HG03135 (cell line): ENCODE data around the gene NAB1.

Source experiments
- ATAC-seq: cut with Tn5 transposase; IDR thresholded peaks from one replicate; pipeline ENCODE4 v1.9.1; 2021; ENCODE audit warnings: mild to moderate bottlenecking, moderate library complexity; ENCODE audit not compliant: unreplicated experiment

NAB1 gene

GRCh38 chr2:190668892-190669291 is 20.0 kb downstream of the NAB1 start:
- ATAC-seq = no peak

- ATAC-seq = peak; percentile 46
Measured at GRCh38 chr2:190670182-190670946, 21.5 kb downstream of the NAB1 start.

GRCh38 chr2:190674966-190675650 is 26.2 kb downstream of the NAB1 start:
- ATAC-seq = peak; percentile 50

- ATAC-seq = no peak
Measured at GRCh38 chr2:190677255-190677654, 28.4 kb downstream of the NAB1 start.

- ATAC-seq = peak; percentile 60
Measured at GRCh38 chr2:190678444-190679162, 29.7 kb downstream of the NAB1 start.

GRCh38 chr2:190679391-190679790 is 30.5 kb downstream of the NAB1 start:
- no peak for ATAC-seq

GRCh38 chr2:190679813-190680591 is 31.1 kb downstream of the NAB1 start:
- peak; percentile 45 for ATAC-seq

- ATAC-seq = no peak
Measured at GRCh38 chr2:190682168-190682567, 33.3 kb downstream of the NAB1 start.

- no peak for ATAC-seq
Measured at GRCh38 chr2:190683802-190684201, 34.9 kb downstream of the NAB1 start.

GRCh38 chr2:190684931-190685330 is 36.0 kb downstream of the NAB1 start:
- ATAC-seq = no peak

GRCh38 chr2:190685333-190685732 is 36.5 kb downstream of the NAB1 start:
- no peak for ATAC-seq

GRCh38 chr2:190693533-190694232 is 44.8 kb downstream of the NAB1 start:
- ATAC-seq = no peak

GRCh38 chr2:190694479-190694878 is 45.6 kb downstream of the NAB1 start:
- no peak for ATAC-seq

- no peak for ATAC-seq
Measured at GRCh38 chr2:190695739-190696138, 46.9 kb downstream of the NAB1 start.

- ATAC-seq = no peak
Measured at GRCh38 chr2:190696792-190697398, 48.0 kb downstream of the NAB1 start.

- no peak for ATAC-seq
Measured at GRCh38 chr2:190697421-190697820, 48.5 kb downstream of the NAB1 start.

GRCh38 chr2:190698895-190699294 is 50.0 kb downstream of the NAB1 start:
- ATAC-seq = no peak

GRCh38 chr2:190701586-190701985 is 52.7 kb downstream of the NAB1 start:
- ATAC-seq = peak; percentile 72

GRCh38 chr2:190705280-190705679 is 56.4 kb downstream of the NAB1 start:
- ATAC-seq = no peak

- no peak for ATAC-seq
Measured at GRCh38 chr2:190707726-190708125, 58.8 kb downstream of the NAB1 start.
